GM23338 (cell line): Measurements from ENCODE around the gene SND1. TPM values are rescaled to one million over a fixed set of nuclear protein-coding genes. Genes with fewer than 3 reads are reported as not detected.

Experiments used
- ATAC-seq: fragments of 200-7000 bp; cut with Tn5 transposase; 3 replicates; pipeline ENCODE4 v1.9.1; 2020
- DNase-seq: peaks from one replicate; pipeline ENCODE4 v3.0.0-alpha.2; 2015; ENCODE audit warnings: low spot score
- H2AFZ ChIP-seq: fragments of 200-600 bp; sonication (generic); 2 replicates; pipeline ENCODE4 v1.8.0; 2016; ENCODE audit warnings: antibody characterized with exemption, mild to moderate bottlenecking, moderate library complexity
- H3F3A ChIP-seq: fragments of 200-600 bp; sonication (generic); replicated peaks from 2 replicates; pipeline ENCODE4 v1.8.0; 2017; ENCODE audit warnings: antibody characterized with exemption, mixed run types, low read depth
- H3K27ac ChIP-seq: fragments of 200-600 bp; sonication (generic); 2 replicates; pipeline ENCODE4 v1.6.1; 2016; ENCODE audit warnings: low read depth
- H3K27me3 ChIP-seq: fragments of 200-600 bp; sonication (generic); 2 replicates; pipeline ENCODE4 v1.8.0; 2016; ENCODE audit warnings: mild to moderate bottlenecking, mixed run types, moderate library complexity; ENCODE audit not compliant: insufficient read depth
- H3K36me3 ChIP-seq: fragments of 200-600 bp; sonication (generic); 2 replicates; pipeline ENCODE4 v1.8.0; 2016; ENCODE audit warnings: mild to moderate bottlenecking; ENCODE audit not compliant: insufficient read depth
- H3K4me1 ChIP-seq: fragments of 200-600 bp; sonication (generic); 2 replicates; pipeline ENCODE4 v1.8.0; 2016; ENCODE audit warnings: mild to moderate bottlenecking, moderate library complexity; ENCODE audit not compliant: insufficient read depth
- H3K4me2 ChIP-seq: fragments of 200-600 bp; sonication (generic); 2 replicates; pipeline ENCODE4 v1.7.1; 2017; ENCODE audit warnings: mixed run types
- H3K4me3 ChIP-seq: fragments of 200-600 bp; sonication (generic); 2 replicates; pipeline ENCODE4 v1.6.1; 2016; ENCODE audit warnings: mixed run types
- H3K79me2 ChIP-seq: fragments of 200-600 bp; sonication (generic); replicated peaks from 2 replicates; pipeline ENCODE4 v1.8.0; 2017; ENCODE audit warnings: mild to moderate bottlenecking; ENCODE audit not compliant: insufficient read depth
- H3K9me2 ChIP-seq: fragments of 200-600 bp; sonication (generic); 2 replicates; pipeline ENCODE4 v1.8.0; 2017; ENCODE audit not compliant: insufficient read depth
- H4K20me1 ChIP-seq: fragments of 200-600 bp; sonication (generic); replicated peaks from 2 replicates; pipeline ENCODE4 v1.8.0; 2017; ENCODE audit warnings: mild to moderate bottlenecking; ENCODE audit not compliant: insufficient read depth
- H3K27ac Mint-ChIP-seq: 2 replicates; pipeline ENCODE4 v1.8.0; 2020; ENCODE audit warnings: inconsistent platforms, mild to moderate bottlenecking, moderate library complexity, mixed read lengths
- H3K27me3 Mint-ChIP-seq: 3 replicates; pipeline ENCODE4 v1.8.0; 2022; ENCODE audit warnings: low read depth, mild to moderate bottlenecking, moderate library complexity, mixed read lengths, inconsistent platforms; ENCODE audit not compliant: insufficient read depth, poor library complexity
- H3K36me3 Mint-ChIP-seq: 3 replicates; pipeline ENCODE4 v1.8.0; 2021; ENCODE audit warnings: low read depth, mild to moderate bottlenecking, inconsistent platforms, moderate library complexity, mixed read lengths
- H3K4me1 Mint-ChIP-seq: 3 replicates; pipeline ENCODE4 v1.8.0; 2020; ENCODE audit warnings: mild to moderate bottlenecking, inconsistent platforms, mixed read lengths
- H3K4me3 Mint-ChIP-seq: 3 replicates; pipeline ENCODE4 v1.8.0; 2021; ENCODE audit warnings: moderate library complexity, mild to moderate bottlenecking, inconsistent platforms, mixed read lengths
- H3K9me3 Mint-ChIP-seq: 3 replicates; pipeline ENCODE4 v1.8.0; 2020; ENCODE audit warnings: moderate library complexity, mild to moderate bottlenecking, inconsistent platforms, mixed read lengths
- CREB1 ChIP-seq: fragments of 250-450 bp; sonication (Bioruptor Pico); IDR thresholded peaks from 2 replicates; pipeline ENCODE4 v1.5.0; 2020; ENCODE audit warnings: low read depth, mild to moderate bottlenecking, moderate library complexity
- EZH2 ChIP-seq: fragments of 200-600 bp; sonication (generic); IDR thresholded peaks from one replicate; pipeline ENCODE4 v1.8.0; 2017; ENCODE audit warnings: antibody characterized with exemption, mild to moderate bottlenecking, low read depth; ENCODE audit not compliant: unreplicated experiment
- EZH2phosphoT487 ChIP-seq: fragments of 200-600 bp; sonication (generic); IDR thresholded peaks from one replicate; pipeline ENCODE4 v1.8.1; 2018; ENCODE audit warnings: antibody characterized with exemption; ENCODE audit not compliant: unreplicated experiment
- JUNB ChIP-seq: IDR thresholded peaks from one replicate; pipeline ENCODE4 v1.6.1; 2016; ENCODE audit warnings: antibody characterized with exemption; ENCODE audit not compliant: unreplicated experiment
- NANOG ChIP-seq: IDR thresholded peaks from 2 replicates; pipeline ENCODE4 v1.6.1; 2016; ENCODE audit warnings: antibody characterized with exemption, borderline replicate concordance
- POLR2AphosphoS5 ChIP-seq: IDR thresholded peaks from 2 replicates; pipeline ENCODE4 v1.6.1; 2016; ENCODE audit warnings: antibody characterized with exemption, low read depth
- STAT1 ChIP-seq: IDR thresholded peaks from one replicate; pipeline ENCODE4 v1.6.1; 2016; ENCODE audit warnings: antibody characterized with exemption; ENCODE audit not compliant: unreplicated experiment
- ZNF114 ChIP-seq: fragments of 250-450 bp; sonication (Bioruptor Pico); IDR thresholded peaks from 2 replicates; pipeline ENCODE4 v1.5.0; 2020; ENCODE audit warnings: mild to moderate bottlenecking, moderate library complexity
- ZNF331 ChIP-seq: fragments of 250-450 bp; sonication (Bioruptor Pico); IDR thresholded peaks from 2 replicates; pipeline ENCODE4 v1.5.0; 2020; ENCODE audit warnings: low read depth, mild to moderate bottlenecking, moderate library complexity
- ZNF462 ChIP-seq: fragments of 250-450 bp; sonication (Bioruptor Pico); IDR thresholded peaks from 2 replicates; pipeline ENCODE4 v1.5.0; 2020; ENCODE audit warnings: mild to moderate bottlenecking, moderate library complexity
- polyA plus RNA-seq: library from polyadenylated mRNA; unstranded; fragments of >200 nt; fragmentation: Nextera tagmentation; extraction: Ambion mirVana; gene quantifications from 2 replicates; pipeline ENCODE4 v1.2.1, GENCODE V29; 2016
- total RNA-seq: library from RNA; depleted of rRNA; stranded (reverse); fragments of >200 nt; shearing (Covaris generic); gene quantifications from 2 replicates; pipeline ENCODE4 v1.2.3, GENCODE V29; 2014
- TF ChIP-seq, protein P1 (sequence below): IDR thresholded peaks from 2 replicates; pipeline ENCODE4 v1.6.1; 2016; ENCODE audit warnings: antibody characterized with exemption
- TF ChIP-seq, protein P2 (sequence below): IDR thresholded peaks from one replicate; pipeline ENCODE4 v1.6.1; 2018; ENCODE audit warnings: antibody characterized with exemption; ENCODE audit not compliant: unreplicated experiment
- TF ChIP-seq, protein P3 (sequence below), 2 experiments: fragments of 200-600 bp in 1 of 2; sonication (generic) in 1 of 2; conservative IDR thresholded peaks; 2 replicates each; pipeline versions ENCODE4 v1.5.1 to v1.6.1; 2016 to 2017; ENCODE audit warnings: antibody characterized with exemption in 2 of 2, low read depth in 2 of 2, mild to moderate bottlenecking in 2 of 2, moderate library complexity in 1 of 2

Gene SND1
- total and polyA plus RNA-seq, 2 experiments from 2014 or later: 107 to 254 TPM

GRCh38 chr7:128116740-128117139, 464.7 kb downstream of the SND1 start:
- no peaks in the 10 kb centered on the region for H3K9me3 Mint-ChIP-seq

More at GRCh38 chr7:128116740-128117139, 464.7 kb downstream of the SND1 start:
- Histone ChIP-seq H3K4me2 (no peak overlapping the region), H4K20me1 (no peaks in the 10 kb centered on the region), H3K4me1 (peaks cover 7% of the 10 kb centered on the region; the same call in 1 of the 2 replicates), H3F3A (0 out of 2 replicates have a peak, but pooled peaks cover 2% of the 10 kb centered on the region), H3K27ac (no peak overlapping the region), H3K27me3 (peaks cover 4% of the 10 kb centered on the region; the same call in 1 of the 2 replicates), H3K36me3 (no peaks in the 10 kb centered on the region), H3K4me3 (no peak overlapping the region), H3K9me2 (no peaks in the 10 kb centered on the region), H2AFZ (peak overlapping the region; percentile 86; the same call in 1 of the 2 replicates), H3K79me2 (no peaks in the 10 kb centered on the region)
- TF ChIP-seq, protein P1, sequence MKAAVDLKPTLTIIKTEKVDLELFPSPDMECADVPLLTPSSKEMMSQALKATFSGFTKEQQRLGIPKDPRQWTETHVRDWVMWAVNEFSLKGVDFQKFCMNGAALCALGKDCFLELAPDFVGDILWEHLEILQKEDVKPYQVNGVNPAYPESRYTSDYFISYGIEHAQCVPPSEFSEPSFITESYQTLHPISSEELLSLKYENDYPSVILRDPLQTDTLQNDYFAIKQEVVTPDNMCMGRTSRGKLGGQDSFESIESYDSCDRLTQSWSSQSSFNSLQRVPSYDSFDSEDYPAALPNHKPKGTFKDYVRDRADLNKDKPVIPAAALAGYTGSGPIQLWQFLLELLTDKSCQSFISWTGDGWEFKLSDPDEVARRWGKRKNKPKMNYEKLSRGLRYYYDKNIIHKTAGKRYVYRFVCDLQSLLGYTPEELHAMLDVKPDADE: no peak
- TF ChIP-seq ZNF331 (CRISPR knock-in tag) (no peak), ZNF114 (CRISPR knock-in tag) (no peak), ZNF462 (CRISPR knock-in tag) (no peak), NANOG (no peak), JUNB (no peak), STAT1 (no peak), EZH2phosphoT487 (no peak), CREB1 (CRISPR knock-in tag) (no peak), POLR2AphosphoS5 (no peak), EZH2 (no peak)
- TF ChIP-seq, protein P2, sequence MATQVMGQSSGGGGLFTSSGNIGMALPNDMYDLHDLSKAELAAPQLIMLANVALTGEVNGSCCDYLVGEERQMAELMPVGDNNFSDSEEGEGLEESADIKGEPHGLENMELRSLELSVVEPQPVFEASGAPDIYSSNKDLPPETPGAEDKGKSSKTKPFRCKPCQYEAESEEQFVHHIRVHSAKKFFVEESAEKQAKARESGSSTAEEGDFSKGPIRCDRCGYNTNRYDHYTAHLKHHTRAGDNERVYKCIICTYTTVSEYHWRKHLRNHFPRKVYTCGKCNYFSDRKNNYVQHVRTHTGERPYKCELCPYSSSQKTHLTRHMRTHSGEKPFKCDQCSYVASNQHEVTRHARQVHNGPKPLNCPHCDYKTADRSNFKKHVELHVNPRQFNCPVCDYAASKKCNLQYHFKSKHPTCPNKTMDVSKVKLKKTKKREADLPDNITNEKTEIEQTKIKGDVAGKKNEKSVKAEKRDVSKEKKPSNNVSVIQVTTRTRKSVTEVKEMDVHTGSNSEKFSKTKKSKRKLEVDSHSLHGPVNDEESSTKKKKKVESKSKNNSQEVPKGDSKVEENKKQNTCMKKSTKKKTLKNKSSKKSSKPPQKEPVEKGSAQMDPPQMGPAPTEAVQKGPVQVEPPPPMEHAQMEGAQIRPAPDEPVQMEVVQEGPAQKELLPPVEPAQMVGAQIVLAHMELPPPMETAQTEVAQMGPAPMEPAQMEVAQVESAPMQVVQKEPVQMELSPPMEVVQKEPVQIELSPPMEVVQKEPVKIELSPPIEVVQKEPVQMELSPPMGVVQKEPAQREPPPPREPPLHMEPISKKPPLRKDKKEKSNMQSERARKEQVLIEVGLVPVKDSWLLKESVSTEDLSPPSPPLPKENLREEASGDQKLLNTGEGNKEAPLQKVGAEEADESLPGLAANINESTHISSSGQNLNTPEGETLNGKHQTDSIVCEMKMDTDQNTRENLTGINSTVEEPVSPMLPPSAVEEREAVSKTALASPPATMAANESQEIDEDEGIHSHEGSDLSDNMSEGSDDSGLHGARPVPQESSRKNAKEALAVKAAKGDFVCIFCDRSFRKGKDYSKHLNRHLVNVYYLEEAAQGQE: no peak
- TF ChIP-seq, protein P3, sequence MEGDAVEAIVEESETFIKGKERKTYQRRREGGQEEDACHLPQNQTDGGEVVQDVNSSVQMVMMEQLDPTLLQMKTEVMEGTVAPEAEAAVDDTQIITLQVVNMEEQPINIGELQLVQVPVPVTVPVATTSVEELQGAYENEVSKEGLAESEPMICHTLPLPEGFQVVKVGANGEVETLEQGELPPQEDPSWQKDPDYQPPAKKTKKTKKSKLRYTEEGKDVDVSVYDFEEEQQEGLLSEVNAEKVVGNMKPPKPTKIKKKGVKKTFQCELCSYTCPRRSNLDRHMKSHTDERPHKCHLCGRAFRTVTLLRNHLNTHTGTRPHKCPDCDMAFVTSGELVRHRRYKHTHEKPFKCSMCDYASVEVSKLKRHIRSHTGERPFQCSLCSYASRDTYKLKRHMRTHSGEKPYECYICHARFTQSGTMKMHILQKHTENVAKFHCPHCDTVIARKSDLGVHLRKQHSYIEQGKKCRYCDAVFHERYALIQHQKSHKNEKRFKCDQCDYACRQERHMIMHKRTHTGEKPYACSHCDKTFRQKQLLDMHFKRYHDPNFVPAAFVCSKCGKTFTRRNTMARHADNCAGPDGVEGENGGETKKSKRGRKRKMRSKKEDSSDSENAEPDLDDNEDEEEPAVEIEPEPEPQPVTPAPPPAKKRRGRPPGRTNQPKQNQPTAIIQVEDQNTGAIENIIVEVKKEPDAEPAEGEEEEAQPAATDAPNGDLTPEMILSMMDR (conservative IDR thresholded peaks at IDR 0.05; ENCODE audit: low read depth in 2 of 2): no peak
- DNase-seq (no peak), ATAC-seq (no peak)
- Mint-ChIP-seq H3K27me3 (peaks cover 16% of the 10 kb centered on the region), H3K4me1 (peaks cover 9% of the 10 kb centered on the region), H3K36me3 (no peaks in the 10 kb centered on the region), H3K4me3 (no peak overlapping the region), H3K27ac (no peak overlapping the region)
